Measurements from ENCODE around the gene MERTK. TPM values are rescaled to one million over a fixed set of nuclear protein-coding genes. Genes with fewer than 3 reads are reported as not detected.
"Not testable (repeated sequence)": the region's sequence is repeated elsewhere in the genome, so short reads cannot be mapped to it uniquely, and the experiment has no call there.

The MERTK gene
- polyA plus RNA-seq, 5 donors: 12.7 to 22.2 (median 17.6) TPM

GRCh38 chr2:112041460-112041859 lies 143.1 kb downstream of the MERTK start:
- DNase-seq: not testable (repeated sequence)

GRCh38 chr2:112045446-112046014 lies 147.1 kb downstream of the MERTK start:
- no peak for DNase-seq

DNA sequence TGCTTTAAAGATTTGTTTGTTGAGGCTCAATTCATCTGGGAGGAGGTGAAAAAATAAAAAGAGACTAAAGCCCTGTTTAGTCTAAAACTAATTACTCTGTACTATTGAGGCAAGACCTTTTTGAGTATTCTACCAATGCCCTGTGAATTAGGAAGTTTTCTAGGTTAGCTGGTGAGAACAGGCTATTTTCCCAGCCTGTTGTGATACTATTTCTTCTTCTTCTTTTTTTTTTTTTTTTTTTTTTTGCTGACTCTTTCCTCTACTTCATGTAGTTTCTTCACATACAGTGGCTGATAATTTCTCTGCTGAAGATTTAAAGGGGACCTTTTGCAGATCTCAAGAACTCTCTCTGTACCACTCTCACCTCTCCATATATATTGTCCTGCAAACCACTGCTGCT lies 147.8 kb downstream of the MERTK start:
- no peak for DNase-seq

DNA sequence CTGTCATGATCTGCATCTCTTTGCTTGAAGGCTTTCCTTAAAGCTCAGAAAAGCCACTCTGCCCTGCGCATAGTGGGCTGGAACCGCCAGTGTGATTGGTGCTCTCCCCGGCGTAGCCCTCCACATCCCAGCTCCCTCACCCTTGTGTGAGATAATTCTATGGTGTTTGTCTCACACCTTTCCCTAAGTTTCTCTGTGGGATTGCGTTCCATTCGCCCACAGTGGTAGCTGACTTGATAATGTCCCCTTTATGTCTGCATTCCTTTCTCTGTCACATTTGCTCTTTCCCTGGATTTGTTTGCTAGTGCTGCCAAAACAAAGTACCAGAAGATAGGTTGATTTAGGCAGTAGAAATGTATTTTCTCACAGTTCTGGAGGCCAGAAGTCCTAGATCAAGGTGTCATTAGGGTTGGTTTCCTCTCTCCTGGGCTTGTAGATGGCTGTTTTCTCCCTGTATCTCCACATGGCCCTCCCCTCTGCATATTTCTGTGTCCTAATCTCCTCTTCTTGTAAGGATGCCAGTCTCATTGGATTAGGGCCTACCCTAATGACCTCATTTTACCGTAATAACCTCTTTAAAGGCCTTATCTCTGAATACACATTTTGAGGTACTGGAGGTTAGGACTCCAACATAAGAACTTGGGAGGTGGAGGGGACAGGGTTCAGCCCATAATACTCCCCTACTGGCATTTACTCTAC lies 149.3 kb downstream of the MERTK start:
- no peak for DNase-seq

GRCh38 chr2:112048236-112048592 lies 149.8 kb downstream of the MERTK start:
- no peak for DNase-seq

DNA sequence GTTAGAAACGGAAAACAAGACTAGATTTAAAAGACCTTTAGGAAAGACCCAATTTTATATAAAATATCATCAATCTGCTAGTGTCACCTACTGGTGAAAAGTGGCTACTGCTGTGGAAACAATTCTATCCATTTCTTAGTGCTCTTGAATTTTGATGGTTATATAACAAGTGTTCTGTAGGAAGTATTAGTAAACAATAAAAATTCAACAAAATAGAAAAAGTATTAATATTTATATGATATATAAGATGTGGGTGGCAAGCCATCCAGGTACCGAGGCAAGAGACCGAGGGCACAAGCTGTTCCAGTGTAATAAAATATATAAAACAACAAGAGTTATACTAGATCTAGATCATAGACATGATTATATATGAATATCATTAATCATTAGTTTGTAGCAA lies 150.5 kb downstream of the MERTK start:
- peak in 1 of 2 donors; percentile 40 for DNase-seq

DNA sequence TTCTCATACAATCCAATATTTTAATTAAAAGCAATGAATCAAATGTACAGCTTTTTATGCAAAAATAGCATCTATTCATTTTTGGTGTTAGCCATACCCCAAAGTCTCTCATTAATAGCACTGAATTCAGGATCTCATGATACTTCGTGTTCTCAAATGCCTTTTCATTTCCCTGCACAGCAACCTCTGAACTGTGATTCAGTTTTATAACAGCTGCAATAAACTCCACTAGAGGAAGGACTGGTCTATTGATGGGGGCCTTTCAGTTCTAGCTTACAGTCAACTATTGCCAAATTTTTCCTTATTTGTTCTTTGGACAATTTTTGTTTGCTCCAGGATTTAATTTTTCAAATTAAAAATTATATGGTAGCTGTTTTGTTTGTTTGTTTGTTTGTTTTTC lies 151.9 kb downstream of the MERTK start:
- no peak for DNase-seq

GRCh38 chr2:112053917-112054846 lies 155.8 kb downstream of the MERTK start:
- peak; percentile 95 to 96 for DNase-seq

GRCh38 chr2:112054847-112055729 lies 156.7 kb downstream of the MERTK start, which contains the start of gene TMEM87B:
TSS of gene TMEM87B (plus strand) at chr2:112055269. CDS start at chr2:112055592, 323 bp downstream.
- DNase-seq: peak; percentile 98

- DNase-seq: peak; percentile 77 to 85
Observed at GRCh38 chr2:112055730-112056625, 157.6 kb downstream of the MERTK start.

DNA sequence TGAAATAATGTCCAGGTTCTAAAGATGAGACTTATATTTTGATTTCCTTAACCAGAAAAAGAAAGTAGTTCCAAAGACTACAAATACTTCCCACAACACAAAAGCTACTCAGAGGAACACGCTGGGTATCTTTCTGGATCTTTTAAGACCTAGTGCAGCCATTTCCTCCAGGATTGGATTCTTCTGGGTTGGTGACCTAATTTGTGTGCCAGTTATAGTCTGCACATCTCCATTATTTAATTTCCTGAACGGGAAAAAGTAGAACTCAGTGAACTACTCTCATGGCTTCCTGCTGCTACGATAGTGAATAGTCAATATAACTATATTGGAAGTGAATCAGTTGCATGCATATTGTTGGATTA lies 158.2 kb downstream of the MERTK start:
- no peak for DNase-seq

GRCh38 chr2:112059671-112060070 lies 161.3 kb downstream of the MERTK start:
- DNase-seq: no peak

DNA sequence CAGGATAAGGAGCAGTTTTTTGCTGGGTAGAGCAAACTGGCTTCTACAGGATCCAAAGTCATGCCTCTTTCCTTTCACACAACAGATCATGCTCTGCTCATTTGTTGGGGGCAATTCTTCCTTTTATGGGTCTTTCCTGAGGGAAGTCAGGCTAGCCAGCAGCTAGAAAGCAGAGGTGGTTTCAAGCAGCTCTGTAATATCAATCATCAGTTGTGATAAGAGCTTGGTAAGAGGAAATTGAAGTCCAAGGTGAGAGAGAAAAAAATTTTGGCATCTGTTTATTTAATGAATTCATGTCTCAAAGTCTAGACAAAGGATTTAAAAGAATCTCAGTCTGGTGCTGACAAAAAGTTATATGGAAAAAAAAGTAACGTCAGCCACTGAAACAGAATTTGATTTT lies 162.9 kb downstream of the MERTK start:
- DNase-seq: no peak

GRCh38 chr2:112061840-112062239 lies 163.4 kb downstream of the MERTK start:
- DNase-seq: no peak

DNA sequence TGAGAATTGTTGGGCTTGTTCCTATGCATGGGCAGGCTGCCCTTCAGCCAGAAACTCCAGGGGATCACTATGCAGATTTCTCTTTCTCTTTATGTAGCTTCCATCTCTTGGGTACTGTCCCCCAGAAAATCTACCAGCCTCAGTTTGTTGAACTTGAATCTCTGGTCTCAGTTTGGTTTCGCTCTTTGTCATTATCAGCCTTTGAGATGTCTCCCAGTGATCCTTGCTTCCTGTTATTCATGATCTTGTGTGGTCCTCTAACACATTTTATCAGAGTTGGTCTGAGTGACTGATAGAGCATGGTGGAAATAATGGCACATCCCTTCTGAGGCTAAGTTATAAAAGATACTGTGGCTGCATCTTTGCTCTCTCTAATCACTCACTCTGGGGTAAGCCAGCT lies 164.5 kb downstream of the MERTK start:
- DNase-seq: no peak

- no peak for DNase-seq
Observed at GRCh38 chr2:112065486-112065885, 167.1 kb downstream of the MERTK start.

DNA sequence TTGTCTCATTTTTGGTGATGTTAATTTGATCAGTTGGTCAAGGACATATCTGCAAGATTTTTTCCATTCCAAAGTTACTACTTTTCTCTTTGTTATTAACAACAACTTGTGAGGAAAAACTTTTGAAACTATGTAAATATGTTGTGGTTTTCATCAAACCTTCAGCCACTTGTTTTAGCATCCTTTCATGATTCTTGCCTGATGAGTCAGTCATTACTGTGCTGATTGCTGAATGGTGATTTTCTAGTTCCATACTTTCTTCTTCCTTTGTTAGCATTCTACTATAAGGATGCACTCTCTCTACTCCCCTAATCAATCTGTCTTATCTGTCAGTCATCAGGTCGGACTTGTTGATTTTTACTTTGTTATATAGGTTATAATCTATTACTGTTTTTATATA lies 167.6 kb downstream of the MERTK start:
- no peak for DNase-seq

- not testable (repeated sequence) for DNase-seq
Observed at GRCh38 chr2:112069794-112070193, 171.4 kb downstream of the MERTK start.

- no peak for DNase-seq
Observed at GRCh38 chr2:112073875-112074274, 175.5 kb downstream of the MERTK start.

DNA sequence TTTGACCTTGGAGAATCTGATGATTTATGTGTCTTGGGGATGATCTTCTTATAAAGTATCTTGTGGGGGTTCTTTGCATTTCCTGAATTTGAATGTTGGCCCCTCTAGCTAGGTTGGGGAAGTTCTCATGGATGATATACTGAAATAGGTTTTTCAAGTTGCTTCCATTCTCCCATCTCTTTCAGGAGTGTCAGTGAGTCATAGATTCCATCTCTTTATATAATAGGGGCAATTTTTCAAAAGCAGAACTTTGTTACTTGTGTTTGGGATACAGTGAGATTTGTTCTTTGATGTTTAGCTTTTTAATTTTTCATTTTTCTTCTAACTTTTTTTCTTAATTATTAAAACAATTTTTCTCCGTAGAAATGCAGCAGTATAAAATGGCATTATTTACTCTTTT lies 176.1 kb downstream of the MERTK start:
- no peak for DNase-seq
